ENCODE measurements around the gene ZEB1. TPM values are rescaled to one million over a fixed set of nuclear protein-coding genes. Genes with fewer than 3 reads are reported as not detected.

Gene ZEB1
- total RNA-seq, 1 donor from 2014 or later: 38.8 TPM

GRCh38 chr10:31390804-31391203 is 71.8 kb downstream of the ZEB1 start:
- Mint-ChIP-seq H3K27me3 (ENCODE audit: insufficient read depth, low read depth) (no peaks in the 10 kb centered on the region), H3K36me3 (peaks cover 5% of the 10 kb centered on the region), H3K27ac (no peak overlapping the region), H3K4me3 (no peak overlapping the region), H3K4me1 (peaks cover 3% of the 10 kb centered on the region), H3K9me3 (no peaks in the 10 kb centered on the region)
- Histone ChIP-seq H3K4me1 (peaks cover 6% of the 10 kb centered on the region), H2AFZ (replicated peaks) (no peak overlapping the region), H3F3A (ENCODE audit: low read depth) (no peaks in the 10 kb centered on the region), H3K9me3 (ENCODE audit: low read depth) (no peaks in the 10 kb centered on the region), H3K4me2 (no peak overlapping the region), H3K27me3 (no peaks in the 10 kb centered on the region), H3K4me3 (no peak overlapping the region), H3K9ac (no peak overlapping the region), H4K20me1 (ENCODE audit: low read depth) (peaks cover 3% of the 10 kb centered on the region), H3K79me2 (ENCODE audit: low read depth) (no peaks in the 10 kb centered on the region), H3K27ac (no peak overlapping the region), H3K36me3 (no peaks in the 10 kb centered on the region)
- no peak for TF ChIP-seq EZH2phosphoT487 (IDR thresholded peaks at IDR 0.05)
- no peak for TF ChIP-seq CTCF (IDR thresholded peaks at IDR 0.05)
- no peak for TF ChIP-seq EZH2 (IDR thresholded peaks at IDR 0.05)
- DNase-seq (ENCODE audit: low spot score): no peak

GRCh38 chr10:31393844-31394243 is 74.8 kb downstream of the ZEB1 start:
- Histone ChIP-seq H4K20me1 (ENCODE audit: low read depth) (peaks cover 3% of the 10 kb centered on the region), H3K4me2 (no peak overlapping the region), H3K36me3 (no peaks in the 10 kb centered on the region), H3K79me2 (ENCODE audit: low read depth) (no peaks in the 10 kb centered on the region), H3K9me3 (ENCODE audit: low read depth) (no peaks in the 10 kb centered on the region), H2AFZ (replicated peaks) (no peak overlapping the region), H3K9ac (no peak overlapping the region), H3K27ac (no peak overlapping the region), H3K4me3 (no peak overlapping the region), H3K4me1 (peaks cover 6% of the 10 kb centered on the region), H3K27me3 (no peaks in the 10 kb centered on the region), H3F3A (ENCODE audit: low read depth) (no peaks in the 10 kb centered on the region)
- Mint-ChIP-seq H3K27ac (no peak overlapping the region), H3K4me1 (peaks cover 3% of the 10 kb centered on the region), H3K36me3 (peaks cover 2% of the 10 kb centered on the region), H3K4me3 (no peak overlapping the region), H3K27me3 (ENCODE audit: insufficient read depth, low read depth) (no peaks in the 10 kb centered on the region), H3K9me3 (no peaks in the 10 kb centered on the region)
- TF ChIP-seq EZH2 (IDR thresholded peaks at IDR 0.05): no peak
- no peak for TF ChIP-seq EZH2phosphoT487 (IDR thresholded peaks at IDR 0.05)
- TF ChIP-seq CTCF (IDR thresholded peaks at IDR 0.05): no peak
- DNase-seq (ENCODE audit: low spot score): no peak

GRCh38 chr10:31395695-31396094 is 76.7 kb downstream of the ZEB1 start:
- Mint-ChIP-seq H3K9me3 (no peaks in the 10 kb centered on the region), H3K4me1 (peaks cover 3% of the 10 kb centered on the region), H3K27me3 (ENCODE audit: insufficient read depth, low read depth) (no peaks in the 10 kb centered on the region), H3K36me3 (no peaks in the 10 kb centered on the region), H3K27ac (no peak overlapping the region), H3K4me3 (no peak overlapping the region)
- H3K36me3 ChIP-seq: no peaks in the 10 kb centered on the region
- H3K9me3 ChIP-seq (ENCODE audit: low read depth): no peaks in the 10 kb centered on the region
- H3K4me2 ChIP-seq: no peak overlapping the region
- no peaks in the 10 kb centered on the region for H3K27me3 ChIP-seq
- peaks cover under 1% of the 10 kb centered on the region for H3K4me1 ChIP-seq
- no peak for DNase-seq (ENCODE audit: low spot score)
- peaks cover 14% of the 10 kb centered on the region for H4K20me1 ChIP-seq (ENCODE audit: low read depth)
- TF ChIP-seq CTCF (IDR thresholded peaks at IDR 0.05) (no peak), EZH2 (IDR thresholded peaks at IDR 0.05) (no peak)
- H3K27ac ChIP-seq: no peak overlapping the region
- no peak overlapping the region for H2AFZ ChIP-seq (replicated peaks)
- no peak overlapping the region for H3K4me3 ChIP-seq
- H3K9ac ChIP-seq: no peak overlapping the region
- H3F3A ChIP-seq (ENCODE audit: low read depth): no peaks in the 10 kb centered on the region
- H3K79me2 ChIP-seq (ENCODE audit: low read depth): no peaks in the 10 kb centered on the region

All from neural progenitor cell (in vitro differentiated cells).